Panc1 (cell line): ENCODE measurements around the gene CDH5. TPM values are rescaled to one million over a fixed set of nuclear protein-coding genes. Genes with fewer than 3 reads are reported as not detected.

Experiments used
- ATAC-seq: fragments of 200-7000 bp; cut with Tn5 transposase; 2 replicates; pipeline ENCODE4 v1.9.1; 2020; ENCODE audit warnings: mild to moderate bottlenecking, moderate library complexity
- BruUV-seq: library from RNA; stranded (reverse); fragments of 400-500 nt; replicated peaks from 2 replicates; lab custom pipeline; 2021; lab: Mats Ljungman, UMichigan
- CTCF ChIA-PET: fragments of 300-600 bp; sonication (Branson Sonifier 250); formaldehyde crosslinking; loops from one replicate; lab custom pipeline; 2022; ENCODE audit warnings: antibody characterized with exemption; lab: Charles Lee
- POLR2A ChIA-PET: fragments of 300-600 bp; sonication (Branson Sonifier 250); formaldehyde crosslinking; loops from one replicate; lab custom pipeline; 2022; ENCODE audit warnings: antibody characterized with exemption; lab: Charles Lee
- DNase-seq: peaks from one replicate; pipeline ENCODE4 v3.0.0-alpha.2; 2010; ENCODE audit warnings: low read depth, low spot score
- H3K27ac ChIP-seq: 2 replicates; pipeline ENCODE4 v1.5.1; 2011; ENCODE audit warnings: mild to moderate bottlenecking, low read length, inconsistent platforms
- H3K27me3 ChIP-seq: fragments of 200-500 bp; sonication (Bioruptor generic); 2 replicates; pipeline ENCODE4 v1.6.0; 2014; ENCODE audit warnings: low read length, inconsistent platforms; ENCODE audit not compliant: control insufficient read depth, insufficient read depth
- H3K36me3 ChIP-seq: fragments of 200-500 bp; sonication (Bioruptor generic); 2 replicates; pipeline ENCODE4 v1.5.1; 2014; ENCODE audit warnings: inconsistent platforms, mild to moderate bottlenecking, low read length, moderate library complexity; ENCODE audit not compliant: control insufficient read depth, insufficient read depth
- H3K4me1 ChIP-seq: 2 replicates; pipeline ENCODE4 v1.5.1; 2011; ENCODE audit warnings: inconsistent platforms, mild to moderate bottlenecking, low read length, moderate library complexity; ENCODE audit not compliant: control insufficient read depth, insufficient read depth
- H3K4me3 ChIP-seq, 2 experiments: 2 replicates each; pipeline ENCODE4 v1.5.1; 2011 to 2012; ENCODE audit warnings: low read depth in 2 of 2, low read length in 2 of 2, mild to moderate bottlenecking in 2 of 2, inconsistent platforms in 1 of 2, moderate library complexity in 1 of 2
- H3K9me3 ChIP-seq: fragments of 200-500 bp; sonication (Bioruptor generic); 2 replicates; pipeline ENCODE4 v1.5.1; 2014; ENCODE audit warnings: low read depth, mild to moderate bottlenecking, inconsistent platforms, low read length, moderate library complexity; ENCODE audit not compliant: control insufficient read depth, insufficient read depth
- POLR2AphosphoS5 ChIP-seq: IDR thresholded peaks from 2 replicates; pipeline ENCODE4 v1.6.1; 2012; ENCODE audit warnings: mild to moderate bottlenecking, low read depth, low read length, moderate library complexity
- SIN3A ChIP-seq: IDR thresholded peaks from 2 replicates; pipeline ENCODE4 v1.6.1; 2012; ENCODE audit warnings: low read depth, mild to moderate bottlenecking, low read length, moderate library complexity, borderline replicate concordance; ENCODE audit not compliant: insufficient read depth
- TCF7L2 ChIP-seq: IDR thresholded peaks from 2 replicates; pipeline ENCODE4 v1.6.1; 2011; ENCODE audit warnings: mild to moderate bottlenecking, low read depth, low read length, inconsistent platforms
- in situ Hi-C: cut with HindIII; loops from 2 replicates; pipeline ENCODE4 v1.10.0; 2016; ENCODE audit warnings: low sequenced_read_pairs, low pct_unique_long_range_greater_than_20kb
- intact Hi-C: fragments of 100-400 bp; cut with micrococcal nuclease; formaldehyde crosslinking; loops from one replicate; pipeline ENCODE4 v1.10.0; 2022; ENCODE audit not compliant: unreplicated experiment
- total RNA-seq: library from RNA; stranded (reverse); gene quantifications from one replicate; pipeline ENCODE4 v1.2.1, GENCODE V29; 2021; ENCODE audit not compliant: unreplicated experiment
- TF ChIP-seq, protein P1 (sequence below): fragments of 450-650 bp; IDR thresholded peaks from 2 replicates; pipeline ENCODE4 v1.5.1; 2017; ENCODE audit warnings: mild to moderate bottlenecking
- TF ChIP-seq, protein P2 (sequence below), 2 experiments: IDR thresholded peaks; 2 replicates each; pipeline ENCODE4 v1.6.1; 2011 to 2012; ENCODE audit warnings: low read depth in 2 of 2, control low read depth in 1 of 2, low read length in 1 of 2, mild to moderate bottlenecking in 1 of 2, moderate library complexity in 1 of 2; ENCODE audit not compliant: insufficient read depth in 1 of 2

The CDH5 gene
- total RNA-seq, 1 experiment from 2014 or later, result 0.18 TPM

DNA sequence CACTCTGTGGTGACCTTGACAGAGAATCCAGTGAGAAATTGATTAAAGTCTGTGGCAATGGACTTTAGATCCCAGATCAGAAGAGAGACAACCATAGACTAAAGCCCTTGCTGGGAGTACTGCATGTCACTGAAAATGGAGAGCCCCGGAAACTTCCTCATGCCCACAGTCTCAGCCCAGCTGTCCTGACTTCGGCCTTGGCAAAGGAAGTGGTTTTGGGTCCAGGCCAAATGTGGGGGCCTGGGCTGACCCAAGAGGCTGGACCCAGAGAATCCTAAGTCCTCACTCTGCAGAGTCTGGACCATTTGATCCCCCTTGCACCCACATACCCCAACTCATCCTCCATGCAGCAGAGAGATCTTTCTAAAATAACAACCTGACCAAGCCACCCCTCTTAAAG is 55.9 kb downstream of the CDH5 start:
- intact Hi-C loops, result no loop called here
- ATAC-seq (no peak), DNase-seq (no peak)
- no TSS peak for BruUV-seq
- no peak overlapping the region for H3K4me3 ChIP-seq
- H3K36me3 ChIP-seq, result no peaks in the 10 kb centered on the region
- in situ Hi-C loops, result no loop called here
- H3K9me3 ChIP-seq, result no peaks in the 10 kb centered on the region
- ChIA-PET POLR2A (no interaction called here), CTCF (no interaction called here)
- H3K4me1 ChIP-seq, result no peaks in the 10 kb centered on the region
- H3K27ac ChIP-seq, result no peak overlapping the region
- TF ChIP-seq POLR2AphosphoS5 (no peak), SIN3A (no peak)
- TF ChIP-seq, protein P1, sequence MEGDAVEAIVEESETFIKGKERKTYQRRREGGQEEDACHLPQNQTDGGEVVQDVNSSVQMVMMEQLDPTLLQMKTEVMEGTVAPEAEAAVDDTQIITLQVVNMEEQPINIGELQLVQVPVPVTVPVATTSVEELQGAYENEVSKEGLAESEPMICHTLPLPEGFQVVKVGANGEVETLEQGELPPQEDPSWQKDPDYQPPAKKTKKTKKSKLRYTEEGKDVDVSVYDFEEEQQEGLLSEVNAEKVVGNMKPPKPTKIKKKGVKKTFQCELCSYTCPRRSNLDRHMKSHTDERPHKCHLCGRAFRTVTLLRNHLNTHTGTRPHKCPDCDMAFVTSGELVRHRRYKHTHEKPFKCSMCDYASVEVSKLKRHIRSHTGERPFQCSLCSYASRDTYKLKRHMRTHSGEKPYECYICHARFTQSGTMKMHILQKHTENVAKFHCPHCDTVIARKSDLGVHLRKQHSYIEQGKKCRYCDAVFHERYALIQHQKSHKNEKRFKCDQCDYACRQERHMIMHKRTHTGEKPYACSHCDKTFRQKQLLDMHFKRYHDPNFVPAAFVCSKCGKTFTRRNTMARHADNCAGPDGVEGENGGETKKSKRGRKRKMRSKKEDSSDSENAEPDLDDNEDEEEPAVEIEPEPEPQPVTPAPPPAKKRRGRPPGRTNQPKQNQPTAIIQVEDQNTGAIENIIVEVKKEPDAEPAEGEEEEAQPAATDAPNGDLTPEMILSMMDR, result no peak
- H3K27me3 ChIP-seq, result peaks cover 4% of the 10 kb centered on the region; the same call in 1 of the 2 replicates

DNA sequence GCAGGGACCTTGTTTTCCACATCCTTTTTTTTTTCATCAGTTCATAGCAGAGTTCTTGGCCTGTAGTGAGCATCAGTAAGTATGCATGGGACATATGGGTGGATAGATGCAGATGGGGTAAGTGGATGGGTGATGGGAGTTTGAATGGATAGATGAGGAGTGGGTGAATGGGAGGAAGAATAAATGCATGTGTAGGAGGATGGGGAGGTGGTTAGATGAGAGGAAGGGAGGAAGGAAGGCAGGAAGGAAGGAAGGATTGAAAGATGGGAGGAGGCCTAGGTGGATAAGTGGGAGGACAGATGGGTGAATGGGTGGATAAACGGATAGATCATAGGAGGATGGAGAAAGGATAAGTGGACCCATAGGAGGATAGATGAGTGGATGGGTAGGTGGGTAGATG is 56.7 kb downstream of the CDH5 start:
- Histone ChIP-seq H3K27ac (no peak overlapping the region), H3K4me3 (no peak overlapping the region), H3K9me3 (no peaks in the 10 kb centered on the region), H3K36me3 (no peaks in the 10 kb centered on the region), H3K27me3 (peaks cover 4% of the 10 kb centered on the region; the same call in 1 of the 2 replicates), H3K4me1 (no peaks in the 10 kb centered on the region; the same call in 1 of the 2 replicates)
- POLR2A ChIA-PET, result no interaction called here
- DNase-seq (no peak), ATAC-seq (no peak)
- CTCF ChIA-PET, result no interaction called here
- in situ Hi-C loops (no loop called here), intact Hi-C loops (no loop called here)
- no peak for TF ChIP-seq POLR2AphosphoS5
- TF ChIP-seq, protein P1, result no peak
- no peak for TF ChIP-seq TCF7L2
- TF ChIP-seq SIN3A, result no peak
- TF ChIP-seq, protein P2, sequence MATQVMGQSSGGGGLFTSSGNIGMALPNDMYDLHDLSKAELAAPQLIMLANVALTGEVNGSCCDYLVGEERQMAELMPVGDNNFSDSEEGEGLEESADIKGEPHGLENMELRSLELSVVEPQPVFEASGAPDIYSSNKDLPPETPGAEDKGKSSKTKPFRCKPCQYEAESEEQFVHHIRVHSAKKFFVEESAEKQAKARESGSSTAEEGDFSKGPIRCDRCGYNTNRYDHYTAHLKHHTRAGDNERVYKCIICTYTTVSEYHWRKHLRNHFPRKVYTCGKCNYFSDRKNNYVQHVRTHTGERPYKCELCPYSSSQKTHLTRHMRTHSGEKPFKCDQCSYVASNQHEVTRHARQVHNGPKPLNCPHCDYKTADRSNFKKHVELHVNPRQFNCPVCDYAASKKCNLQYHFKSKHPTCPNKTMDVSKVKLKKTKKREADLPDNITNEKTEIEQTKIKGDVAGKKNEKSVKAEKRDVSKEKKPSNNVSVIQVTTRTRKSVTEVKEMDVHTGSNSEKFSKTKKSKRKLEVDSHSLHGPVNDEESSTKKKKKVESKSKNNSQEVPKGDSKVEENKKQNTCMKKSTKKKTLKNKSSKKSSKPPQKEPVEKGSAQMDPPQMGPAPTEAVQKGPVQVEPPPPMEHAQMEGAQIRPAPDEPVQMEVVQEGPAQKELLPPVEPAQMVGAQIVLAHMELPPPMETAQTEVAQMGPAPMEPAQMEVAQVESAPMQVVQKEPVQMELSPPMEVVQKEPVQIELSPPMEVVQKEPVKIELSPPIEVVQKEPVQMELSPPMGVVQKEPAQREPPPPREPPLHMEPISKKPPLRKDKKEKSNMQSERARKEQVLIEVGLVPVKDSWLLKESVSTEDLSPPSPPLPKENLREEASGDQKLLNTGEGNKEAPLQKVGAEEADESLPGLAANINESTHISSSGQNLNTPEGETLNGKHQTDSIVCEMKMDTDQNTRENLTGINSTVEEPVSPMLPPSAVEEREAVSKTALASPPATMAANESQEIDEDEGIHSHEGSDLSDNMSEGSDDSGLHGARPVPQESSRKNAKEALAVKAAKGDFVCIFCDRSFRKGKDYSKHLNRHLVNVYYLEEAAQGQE (IDR thresholded peaks at IDR 0.05; ENCODE audit: insufficient read depth in 1 of 2, low read depth in 2 of 2, low read length in 1 of 2), result no peak
- no TSS peak for BruUV-seq
